H7 (cell line): ENCODE results near the gene LPP. TPM values are rescaled to one million over a fixed set of nuclear protein-coding genes. Genes with fewer than 3 reads are reported as not detected.

Experiments used
- DNase-seq: peaks from one replicate; pipeline ENCODE4 v3.0.0; 2012
- H3K27me3 ChIP-seq: 2 replicates; pipeline ENCODE4 v1.6.0; 2011; ENCODE audit warnings: mild to moderate bottlenecking, low read length; ENCODE audit not compliant: control insufficient read depth, insufficient read depth
- H3K36me3 ChIP-seq: replicated peaks from 2 replicates; pipeline ENCODE4 v1.5.1; 2011; ENCODE audit warnings: low read length; ENCODE audit not compliant: control insufficient read depth, insufficient read depth
- H3K4me3 ChIP-seq: 2 replicates; pipeline ENCODE4 v1.5.1; 2011; ENCODE audit warnings: low read depth, mild to moderate bottlenecking, control low read depth, low read length, moderate library complexity; ENCODE audit not compliant: insufficient read depth
- total RNA-seq: library from RNA; depleted of rRNA; stranded (reverse); fragments of >200 nt; shearing (Covaris generic); gene quantifications from 2 replicates; pipeline ENCODE4 v1.2.3, GENCODE V29; 2014; rRNA removed

Gene LPP
- total RNA-seq = 14.5 and 18.8 TPM in 2 replicates

- Histone ChIP-seq H3K4me3 (peak within 1 kb of the TSS; percentile 72), H3K36me3 (no peaks in the 10 kb centered on the region), H3K27me3 (no peaks in the 10 kb centered on the region)
- DNase-seq = peak; percentile 93
Observed at GRCh38 chr3:188154014-188154808, at the start of gene LPP. Gene LPP (plus strand): TSS chr3:188154157. CDS start chr3:188406121, 251,964 bp downstream.

GRCh38 chr3:188106006-188106405 is 48.0 kb upstream of the LPP start:
- Histone ChIP-seq H3K4me3 (no peak overlapping the region), H3K36me3 (no peaks in the 10 kb centered on the region), H3K27me3 (no peaks in the 10 kb centered on the region)
- DNase-seq = no peak

GRCh38 chr3:188106454-188106853 is 47.5 kb upstream of the LPP start:
- no peaks in the 10 kb centered on the region for H3K36me3 ChIP-seq
- H3K4me3 ChIP-seq = no peak overlapping the region
- H3K27me3 ChIP-seq = no peaks in the 10 kb centered on the region
- DNase-seq = no peak

- H3K27me3 ChIP-seq = no peaks in the 10 kb centered on the region
- H3K4me3 ChIP-seq = no peak overlapping the region
- H3K36me3 ChIP-seq = no peaks in the 10 kb centered on the region
- DNase-seq = peak; percentile 62
Observed at GRCh38 chr3:188106887-188107830, 46.8 kb upstream of the LPP start.

GRCh38 chr3:188108703-188109412 is 45.1 kb upstream of the LPP start:
- DNase-seq = no peak
- Histone ChIP-seq H3K27me3 (no peaks in the 10 kb centered on the region), H3K4me3 (no peak overlapping the region), H3K36me3 (no peaks in the 10 kb centered on the region)

GRCh38 chr3:188111002-188111584 is 42.9 kb upstream of the LPP start:
- no peak for DNase-seq
- Histone ChIP-seq H3K27me3 (no peaks in the 10 kb centered on the region), H3K36me3 (no peaks in the 10 kb centered on the region), H3K4me3 (no peak overlapping the region)

GRCh38 chr3:188113756-188114155 is 40.2 kb upstream of the LPP start:
- no peak for DNase-seq
- no peaks in the 10 kb centered on the region for H3K36me3 ChIP-seq
- H3K4me3 ChIP-seq = no peak overlapping the region
- H3K27me3 ChIP-seq = no peaks in the 10 kb centered on the region

- no peaks in the 10 kb centered on the region for H3K36me3 ChIP-seq
- no peak for DNase-seq
- no peaks in the 10 kb centered on the region for H3K27me3 ChIP-seq
- H3K4me3 ChIP-seq = no peak overlapping the region
Observed at GRCh38 chr3:188119846-188120245, 34.1 kb upstream of the LPP start.

- no peaks in the 10 kb centered on the region for H3K36me3 ChIP-seq
- no peaks in the 10 kb centered on the region for H3K27me3 ChIP-seq
- no peak overlapping the region for H3K4me3 ChIP-seq
- DNase-seq = no peak
Observed at GRCh38 chr3:188122571-188123169, 31.3 kb upstream of the LPP start.

- H3K27me3 ChIP-seq = no peaks in the 10 kb centered on the region
- DNase-seq = no peak
- H3K36me3 ChIP-seq = no peaks in the 10 kb centered on the region
- H3K4me3 ChIP-seq = no peak overlapping the region
Observed at GRCh38 chr3:188123170-188123905, 30.6 kb upstream of the LPP start.

GRCh38 chr3:188124184-188124583 is 29.8 kb upstream of the LPP start:
- H3K36me3 ChIP-seq = no peaks in the 10 kb centered on the region
- DNase-seq = no peak
- no peaks in the 10 kb centered on the region for H3K27me3 ChIP-seq
- H3K4me3 ChIP-seq = no peak overlapping the region

- Histone ChIP-seq H3K27me3 (no peaks in the 10 kb centered on the region), H3K4me3 (no peak overlapping the region), H3K36me3 (no peaks in the 10 kb centered on the region)
- no peak for DNase-seq
Observed at GRCh38 chr3:188125076-188125475, 28.9 kb upstream of the LPP start.

- Histone ChIP-seq H3K4me3 (no peak overlapping the region), H3K36me3 (no peaks in the 10 kb centered on the region), H3K27me3 (no peaks in the 10 kb centered on the region)
- DNase-seq = no peak
Observed at GRCh38 chr3:188126276-188126675, 27.7 kb upstream of the LPP start.
